Retinal pigment epithelial cell (primary cell): ENCODE results near the gene HLA-DPA1.

Experiments
- DNase-seq: peaks from one replicate; pipeline ENCODE4 v3.0.0-alpha.2; 2010; ENCODE audit warnings: low read depth
- H3K4me3 ChIP-seq: 2 replicates; pipeline ENCODE4 v1.5.1; 2011; ENCODE audit warnings: mild to moderate bottlenecking, low read length, control low read depth, moderate library complexity
- CTCF ChIP-seq: conservative IDR thresholded peaks from 2 replicates; pipeline ENCODE4 v1.5.1; 2011; ENCODE audit warnings: low read depth, low read length, control low read depth, inconsistent platforms

The HLA-DPA1 gene

DNA sequence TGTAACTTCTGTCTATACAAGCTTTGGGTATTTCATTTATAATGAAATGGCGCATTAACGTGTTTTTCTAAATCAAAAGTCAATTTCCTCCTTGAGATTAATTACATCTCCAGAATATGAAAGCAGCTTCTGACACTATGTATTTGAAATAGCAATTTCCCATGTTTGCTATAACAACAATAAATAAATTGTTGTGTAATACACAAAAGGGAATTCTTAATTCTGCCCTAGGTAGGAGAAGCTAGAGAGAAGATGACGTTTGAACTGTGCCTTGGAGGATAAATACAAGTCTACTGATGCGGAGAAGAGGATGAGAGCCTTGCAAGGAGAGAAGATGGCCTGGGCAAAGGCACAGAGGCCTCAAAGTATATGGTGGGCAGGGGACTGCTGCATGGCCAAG is 56.4 kb downstream of the HLA-DPA1 start:
- H3K4me3 ChIP-seq: no peak overlapping the region
- TF ChIP-seq CTCF: no peak
- DNase-seq: no peak

- no peak overlapping the region for H3K4me3 ChIP-seq
- TF ChIP-seq CTCF: no peak
- DNase-seq: no peak
Measured at GRCh38 chr6:33015798-33016197, 57.7 kb downstream of the HLA-DPA1 start.

DNA sequence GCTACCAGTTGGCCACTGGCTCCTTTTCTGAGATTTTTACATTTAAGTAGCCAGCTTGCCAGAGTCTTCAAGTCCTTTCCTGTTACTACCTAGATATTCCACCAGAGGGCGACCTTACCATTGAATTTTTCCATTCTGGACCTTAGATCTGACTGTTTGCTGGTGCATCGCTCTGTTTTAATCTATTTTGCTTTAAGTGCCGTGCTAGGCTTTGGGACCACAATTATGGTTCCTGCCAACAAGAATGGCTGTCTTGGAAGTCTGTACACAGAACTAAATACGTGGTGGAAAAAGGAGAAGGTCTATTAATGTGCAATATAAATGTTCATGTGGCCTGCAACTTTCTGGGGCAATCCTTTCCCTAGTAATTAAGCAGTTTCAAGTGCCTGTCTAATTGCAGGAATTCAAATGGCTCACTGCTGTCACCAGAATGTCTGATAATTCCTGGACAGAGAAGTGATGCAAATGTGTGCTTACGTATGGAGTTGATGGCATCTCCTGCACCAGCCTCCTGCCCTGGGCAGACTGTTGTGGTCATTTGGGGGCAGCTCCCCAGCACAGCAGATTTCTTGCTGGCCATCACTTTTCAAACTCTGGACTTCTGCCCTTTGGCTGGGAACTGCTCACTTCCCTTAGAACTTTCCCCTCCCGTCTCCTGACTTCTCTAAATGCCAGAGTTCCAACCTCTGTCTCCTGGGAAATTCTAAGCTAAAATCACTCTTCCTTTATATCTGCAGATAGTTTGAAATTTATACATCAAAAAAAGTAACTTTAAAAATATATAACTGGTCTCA is 58.4 kb downstream of the HLA-DPA1 start:
- peak; percentile 48 for DNase-seq
- H3K4me3 ChIP-seq: no peak overlapping the region
- TF ChIP-seq CTCF: peak; percentile 67
